Endodermal cell (in vitro differentiated cells): Measurements from ENCODE around the gene PACSIN2. TPM values are rescaled to one million over a fixed set of nuclear protein-coding genes. Genes with fewer than 3 reads are reported as not detected.

ENCODE experiments used
- DNase-seq: peaks from one replicate; pipeline ENCODE4 v3.0.0-alpha.2; 2017
- H3K27ac ChIP-seq: 2 replicates; pipeline ENCODE4 v1.5.1; 2013; ENCODE audit warnings: mild to moderate bottlenecking, low read depth, low read length, moderate library complexity
- H3K27me3 ChIP-seq: 2 replicates; pipeline ENCODE4 v1.6.1; 2013; ENCODE audit warnings: mild to moderate bottlenecking, low read length, moderate library complexity; ENCODE audit not compliant: insufficient read depth, control insufficient read depth, poor library complexity, severe bottlenecking
- H3K36me3 ChIP-seq: 2 replicates; pipeline ENCODE4 v1.7.0; 2013; ENCODE audit warnings: mild to moderate bottlenecking, low read length, moderate library complexity; ENCODE audit not compliant: control insufficient read depth, insufficient read depth
- H3K4me1 ChIP-seq: one replicate; pipeline ENCODE4 v1.7.0; 2013; ENCODE audit warnings: low read length; ENCODE audit not compliant: control insufficient read depth, insufficient read depth
- H3K4me3 ChIP-seq: 2 replicates; pipeline ENCODE4 v1.5.1; 2013; ENCODE audit warnings: mild to moderate bottlenecking, low read length, moderate library complexity
- H3K9ac ChIP-seq: 2 replicates; pipeline ENCODE4 v1.6.1; 2013; ENCODE audit warnings: mild to moderate bottlenecking, low read length, moderate library complexity; ENCODE audit not compliant: poor library complexity, severe bottlenecking; ENCODE audit errors: extremely low read depth
- H3K9me3 ChIP-seq: 2 replicates; pipeline ENCODE4 v1.6.1; 2013; ENCODE audit warnings: mild to moderate bottlenecking, low read length, moderate library complexity; ENCODE audit not compliant: control insufficient read depth
- H3K27ac Mint-ChIP-seq: 2 replicates; pipeline ENCODE4 v1.8.0; 2020; ENCODE audit warnings: mixed read lengths
- H3K27me3 Mint-ChIP-seq: 2 replicates; pipeline ENCODE4 v1.8.0; 2021; ENCODE audit warnings: mild to moderate bottlenecking, mixed read lengths; ENCODE audit not compliant: insufficient read depth
- H3K36me3 Mint-ChIP-seq: 2 replicates; pipeline ENCODE4 v1.8.0; 2020; ENCODE audit warnings: low read depth, mixed read lengths
- H3K4me1 Mint-ChIP-seq: 2 replicates; pipeline ENCODE4 v1.8.0; 2020; ENCODE audit warnings: mixed read lengths
- H3K4me3 Mint-ChIP-seq: 2 replicates; pipeline ENCODE4 v1.8.0; 2020; ENCODE audit warnings: mild to moderate bottlenecking, moderate library complexity, mixed read lengths
- H3K9me3 Mint-ChIP-seq: 2 replicates; pipeline ENCODE4 v1.8.0; 2020; ENCODE audit warnings: mild to moderate bottlenecking, mixed read lengths
- CTCF ChIP-seq: fragments of 200-600 bp; sonication (generic); conservative IDR thresholded peaks from 2 replicates; pipeline ENCODE4 v1.5.0; 2021; ENCODE audit warnings: antibody characterized with exemption, mild to moderate bottlenecking
- WGBS, 2 experiments: methylation state at CpG; one replicate each; pipeline versions ENCODE4 v1.1.5 to v1.1.7; 2013; ENCODE audit warnings: missing lambda C conversion rate in 2 of 2, mixed read lengths in 1 of 2; ENCODE audit not compliant: insufficient coverage in 1 of 2, insufficient read length in 1 of 2; 5-methylcytosine and 5-hydroxymethylcytosine counted together
- total RNA-seq, 2 donors: library from RNA; stranded (reverse); fragmentation: NEBNext Ultra II Directional in 1 of 2; extraction: Animal tissue kit (Norgen Biotek cat#: 25700) in 1 of 2; gene quantifications; 2 replicates in 1 of 2; 3 replicates in 1 of 2; pipeline ENCODE4 v1.2.1, GENCODE V29; 2021

The PACSIN2 gene
- total RNA-seq, 2 donors from 2014 or later = 60.7 to 61.4 TPM

GRCh38 chr22:42992886-42993479, 22.0 kb downstream of the PACSIN2 start:
- no peak overlapping the region for H3K27ac Mint-ChIP-seq

GRCh38 chr22:42992092-42992491, 22.9 kb downstream of the PACSIN2 start:
- peaks cover 28% of the 10 kb centered on the region for H3K36me3 ChIP-seq
- no peaks in the 10 kb centered on the region for H3K27me3 ChIP-seq
- no peak overlapping the region for H3K9ac ChIP-seq
- 92 to 100% methylated on average over 3 of the region's 3 CpGs for WGBS, 2 experiments
- peaks cover under 1% of the 10 kb centered on the region for H3K4me1 ChIP-seq
- Mint-ChIP-seq H3K9me3 (no peaks in the 10 kb centered on the region), H3K4me3 (no peak overlapping the region), H3K27ac (no peak overlapping the region), H3K36me3 (peaks cover 19% of the 10 kb centered on the region), H3K4me1 (peaks cover 20% of the 10 kb centered on the region), H3K27me3 (no peaks in the 10 kb centered on the region)
- no peaks in the 10 kb centered on the region for H3K9me3 ChIP-seq
- H3K4me3 ChIP-seq = no peak overlapping the region
- no peak overlapping the region for H3K27ac ChIP-seq
- no peak for DNase-seq
- TF ChIP-seq CTCF = no peak

More at GRCh38 chr22:42992886-42993479, 22.0 kb downstream of the PACSIN2 start:
- Histone ChIP-seq H3K9me3 (no peaks in the 10 kb centered on the region), H3K27ac (no peak overlapping the region), H3K9ac (no peak overlapping the region), H3K36me3 (peaks cover 25% of the 10 kb centered on the region), H3K4me1 (no peaks in the 10 kb centered on the region), H3K4me3 (no peak overlapping the region), H3K27me3 (no peaks in the 10 kb centered on the region)
- peaks cover 22% of the 10 kb centered on the region for H3K4me1 Mint-ChIP-seq
- H3K9me3 Mint-ChIP-seq = no peaks in the 10 kb centered on the region
- WGBS, 2 experiments = 91 to 100% methylated on average over 4 to 8 of the region's 9 CpGs
- TF ChIP-seq CTCF = no peak
- no peak for DNase-seq
- H3K27me3 Mint-ChIP-seq = no peaks in the 10 kb centered on the region
- no peak overlapping the region for H3K4me3 Mint-ChIP-seq
- H3K36me3 Mint-ChIP-seq = peaks cover 20% of the 10 kb centered on the region

- H3K4me3 ChIP-seq = no peak overlapping the region
- no peaks in the 10 kb centered on the region for H3K9me3 ChIP-seq
- H3K4me1 Mint-ChIP-seq = peaks cover 30% of the 10 kb centered on the region
- no peak for DNase-seq
- H3K36me3 Mint-ChIP-seq = peaks cover 19% of the 10 kb centered on the region
- peaks cover 28% of the 10 kb centered on the region for H3K36me3 ChIP-seq
- no peak for TF ChIP-seq CTCF
- H3K4me3 Mint-ChIP-seq = no peak overlapping the region
- H3K27me3 Mint-ChIP-seq = no peaks in the 10 kb centered on the region
- H3K9ac ChIP-seq = no peak overlapping the region
- H3K9me3 Mint-ChIP-seq = no peaks in the 10 kb centered on the region
- no peaks in the 10 kb centered on the region for H3K27me3 ChIP-seq
- no peak overlapping the region for H3K27ac ChIP-seq
- peaks cover 4% of the 10 kb centered on the region for H3K4me1 ChIP-seq
- WGBS, 2 experiments = 70 to 80% methylated on average over 2 to 5 of the region's 5 CpGs
- no peak overlapping the region for H3K27ac Mint-ChIP-seq
These were observed 23.8 kb downstream of the PACSIN2 start for GRCh38 chr22:42991010-42991651.
